Mucosa of stomach (tissue), 1 donor: ENCODE measurements around the gene CASP6.
A peak's percentile ranks its signal among the peaks of the same experiment; 100 is the strongest.

ENCODE experiments used
- H3K27me3 ChIP-seq: one replicate; pipeline ENCODE4 v1.7.0; 2013; ENCODE audit warnings: mild to moderate bottlenecking, low read length; ENCODE audit not compliant: control insufficient read depth, insufficient read depth
- H3K36me3 ChIP-seq: one replicate; pipeline ENCODE4 v1.7.0; 2013; ENCODE audit warnings: low read length; ENCODE audit not compliant: control insufficient read depth, insufficient read depth
- H3K4me1 ChIP-seq: one replicate; pipeline ENCODE4 v1.7.0; 2013; ENCODE audit warnings: mild to moderate bottlenecking, low read length; ENCODE audit not compliant: control insufficient read depth, insufficient read depth
- H3K4me3 ChIP-seq: one replicate; pipeline ENCODE4 v1.7.0; 2013; ENCODE audit warnings: low read length
- H3K9ac ChIP-seq: one replicate; pipeline ENCODE4 v1.7.0; 2013; ENCODE audit warnings: mild to moderate bottlenecking, low read length, moderate library complexity
- H3K9me3 ChIP-seq: one replicate; pipeline ENCODE4 v1.7.0; 2013; ENCODE audit warnings: mild to moderate bottlenecking, low read length, moderate library complexity; ENCODE audit not compliant: control insufficient read depth
- donor health status: Pancreatic carcinoma.

Gene CASP6

DNA sequence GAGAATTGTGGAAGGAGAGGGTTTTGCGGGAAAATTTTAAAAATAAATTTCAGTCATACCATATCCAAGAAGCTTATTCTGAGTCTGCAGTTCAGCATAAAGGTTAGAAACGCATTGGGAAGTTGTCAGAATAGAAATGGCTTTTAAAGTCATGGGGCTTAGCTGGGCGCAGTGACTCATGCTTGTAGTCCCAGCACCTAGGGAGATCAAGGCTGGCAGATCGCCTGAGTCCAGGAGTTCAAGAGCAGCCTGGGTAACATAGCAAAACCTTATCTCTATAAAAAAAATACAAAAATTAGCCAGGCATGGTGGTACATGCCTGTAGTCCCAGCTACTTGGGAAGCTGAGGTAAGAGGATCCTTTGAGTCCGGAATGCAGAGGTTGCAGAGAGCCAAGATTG, 30.5 kb upstream of the CASP6 start:
- H3K4me3 ChIP-seq: no peak overlapping the region
- H3K36me3 ChIP-seq: no peaks in the 10 kb centered on the region
- H3K27me3 ChIP-seq: no peaks in the 10 kb centered on the region
- no peaks in the 10 kb centered on the region for H3K4me1 ChIP-seq
- H3K9me3 ChIP-seq: no peaks in the 10 kb centered on the region
- no peak overlapping the region for H3K9ac ChIP-seq

DNA sequence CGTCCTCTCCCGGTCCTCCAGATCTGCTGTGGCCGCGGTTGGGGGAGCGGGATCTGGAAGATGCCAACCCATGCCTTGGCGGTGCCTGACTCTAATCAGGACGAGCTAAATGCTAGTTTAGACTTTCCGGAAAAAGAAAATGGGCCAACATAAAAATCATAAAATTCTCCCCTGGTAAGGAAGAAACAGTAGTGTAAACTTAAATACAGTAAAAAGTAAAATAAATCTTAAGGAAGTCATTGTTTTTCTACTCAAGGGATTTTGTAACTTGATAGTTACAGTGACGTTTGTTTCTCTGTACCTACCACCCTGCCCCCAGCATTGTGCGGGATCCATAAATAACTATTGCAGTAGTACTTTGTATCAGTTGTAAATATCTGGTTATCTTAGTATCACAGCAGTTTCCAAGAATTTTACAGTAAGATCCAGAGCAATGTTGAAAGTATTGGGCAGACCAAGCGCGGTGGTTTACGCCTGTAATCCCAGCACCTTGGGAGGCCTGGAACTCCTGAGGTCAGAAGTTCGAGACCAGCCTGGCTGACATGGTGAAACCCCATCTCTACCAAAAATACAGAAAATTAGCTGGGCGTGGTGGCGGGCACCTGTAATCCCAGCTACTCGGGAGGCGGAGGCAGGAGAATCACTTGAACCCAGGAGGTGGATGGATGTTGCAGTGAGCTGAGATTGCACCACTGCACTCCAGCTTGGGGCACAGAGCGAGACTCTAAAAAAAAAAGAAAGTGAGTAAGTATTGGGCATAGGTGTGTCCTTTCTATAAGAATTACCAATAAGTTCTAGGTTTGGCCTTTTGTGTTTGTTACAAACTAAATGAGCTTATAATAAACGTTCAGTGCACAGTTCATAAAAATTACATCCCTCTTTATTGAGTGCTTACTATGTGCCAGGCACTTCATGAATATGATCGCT, 27.6 kb upstream of the CASP6 start:
- Histone ChIP-seq H3K27me3 (no peaks in the 10 kb centered on the region), H3K36me3 (no peaks in the 10 kb centered on the region), H3K9me3 (no peaks in the 10 kb centered on the region), H3K4me1 (no peaks in the 10 kb centered on the region), H3K4me3 (peak overlapping the region; percentile 97), H3K9ac (peak overlapping the region; percentile 87)

DNA sequence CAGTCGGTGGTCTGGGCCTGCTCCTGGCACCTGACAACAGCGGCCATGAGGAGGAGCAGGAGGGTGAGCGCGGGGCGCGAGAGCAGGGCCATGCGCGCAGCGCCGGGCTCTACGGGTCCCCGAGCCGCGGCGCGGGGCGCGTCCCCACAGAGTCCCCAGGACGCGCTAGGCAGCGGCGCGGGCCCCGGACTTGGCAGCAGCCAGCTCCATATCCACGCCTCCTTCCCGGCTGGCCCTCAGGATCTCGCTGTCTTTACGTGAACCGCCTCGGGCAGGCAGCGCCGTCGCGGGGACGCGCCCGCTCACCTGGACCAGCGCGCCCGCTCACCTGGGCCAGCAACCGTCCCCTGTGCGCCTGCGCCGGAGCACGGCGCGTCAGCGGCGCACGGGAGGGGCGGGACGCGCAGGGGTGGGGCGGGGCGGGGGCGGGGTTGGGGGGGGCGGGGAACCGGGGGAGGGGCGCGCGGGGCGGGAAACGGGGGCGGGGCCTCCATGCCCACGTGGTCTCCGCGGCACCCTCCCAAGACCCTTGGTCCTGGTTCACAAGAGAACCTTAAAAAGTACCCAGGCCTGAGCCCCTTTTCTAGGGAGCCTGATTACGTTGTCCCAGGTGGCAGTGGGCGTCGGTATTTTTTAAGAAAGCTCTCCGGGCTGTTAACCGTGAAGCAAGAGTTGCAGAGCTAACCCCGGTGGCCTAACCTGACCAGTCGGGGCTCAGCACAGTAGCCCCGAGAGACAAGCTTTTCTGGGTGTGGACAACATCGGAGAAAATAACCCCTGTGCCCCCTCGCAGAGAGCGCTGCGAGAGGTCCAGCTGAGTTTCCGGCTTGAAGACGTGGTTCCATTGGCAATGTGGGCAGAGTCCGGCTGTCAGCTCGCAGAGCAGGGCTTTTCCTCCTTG, 26.7 kb upstream of the CASP6 start, which contains the start of gene PLA2G12A:
Gene PLA2G12A (minus strand): TSS at position 353 of the 901 bp plus-strand sequence. CDS start 261 bp downstream, at position 92.
- Histone ChIP-seq H3K9ac (peak within 1 kb of the TSS; percentile 87), H3K4me3 (peak within 1 kb of the TSS; percentile 97), H3K36me3 (no peaks in the 10 kb centered on the region), H3K9me3 (no peaks in the 10 kb centered on the region), H3K4me1 (no peaks in the 10 kb centered on the region), H3K27me3 (no peaks in the 10 kb centered on the region)

DNA sequence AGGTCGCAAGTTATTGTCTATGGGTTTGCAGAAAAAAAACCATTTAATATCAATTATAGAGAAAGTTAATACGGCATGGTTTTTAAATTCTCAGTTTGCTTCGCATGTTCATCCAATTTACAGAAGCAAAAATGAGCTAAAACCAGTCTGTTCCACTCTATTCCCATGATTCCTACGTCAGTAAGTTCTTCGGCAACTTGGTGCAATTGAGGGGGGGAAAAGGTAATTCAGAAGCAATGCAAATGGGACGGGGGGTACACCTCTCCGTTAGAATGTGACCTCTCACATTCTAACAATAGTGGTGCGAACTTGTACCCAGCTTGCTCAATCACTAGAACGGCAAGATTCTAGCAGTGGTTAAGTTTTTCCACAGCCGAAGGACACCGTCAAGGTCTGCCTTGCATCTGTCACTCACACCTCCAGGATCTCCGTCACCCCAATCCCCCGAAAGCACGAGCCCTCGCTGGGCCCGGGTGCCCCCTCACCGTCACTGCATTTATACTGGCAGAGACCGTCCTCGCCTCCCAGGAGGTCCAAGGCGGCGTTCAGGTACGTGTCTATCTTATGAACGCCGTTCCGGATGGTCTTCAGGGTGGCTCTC, 26.0 kb upstream of the CASP6 start:
- peak overlapping the region; percentile 75 for H3K4me3 ChIP-seq
- no peaks in the 10 kb centered on the region for H3K9me3 ChIP-seq
- no peaks in the 10 kb centered on the region for H3K27me3 ChIP-seq
- H3K9ac ChIP-seq: peak overlapping the region; percentile 78
- H3K36me3 ChIP-seq: no peaks in the 10 kb centered on the region
- H3K4me1 ChIP-seq: no peaks in the 10 kb centered on the region

DNA sequence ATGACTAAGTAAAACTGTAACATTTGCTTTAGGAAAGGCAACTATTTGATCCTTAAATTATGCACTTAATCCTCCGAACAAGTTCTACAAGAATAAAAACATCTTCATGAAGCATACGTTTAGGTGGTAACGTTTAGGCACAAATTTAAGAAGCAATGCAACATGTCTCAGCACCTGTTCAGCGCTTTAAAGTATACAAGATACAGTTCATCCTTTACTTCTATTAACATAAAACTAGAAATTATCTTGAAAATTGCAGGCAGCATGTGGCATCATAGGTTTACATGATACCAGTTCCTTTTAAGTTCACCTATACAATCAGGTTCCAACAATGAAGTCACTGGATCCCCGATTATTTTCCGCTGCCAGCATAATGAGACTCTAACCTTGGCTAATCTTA, 25.1 kb upstream of the CASP6 start:
- no peaks in the 10 kb centered on the region for H3K9me3 ChIP-seq
- peak overlapping the region; percentile 75 for H3K4me3 ChIP-seq
- H3K36me3 ChIP-seq: no peaks in the 10 kb centered on the region
- H3K9ac ChIP-seq: no peak overlapping the region
- H3K27me3 ChIP-seq: no peaks in the 10 kb centered on the region
- H3K4me1 ChIP-seq: no peaks in the 10 kb centered on the region

DNA sequence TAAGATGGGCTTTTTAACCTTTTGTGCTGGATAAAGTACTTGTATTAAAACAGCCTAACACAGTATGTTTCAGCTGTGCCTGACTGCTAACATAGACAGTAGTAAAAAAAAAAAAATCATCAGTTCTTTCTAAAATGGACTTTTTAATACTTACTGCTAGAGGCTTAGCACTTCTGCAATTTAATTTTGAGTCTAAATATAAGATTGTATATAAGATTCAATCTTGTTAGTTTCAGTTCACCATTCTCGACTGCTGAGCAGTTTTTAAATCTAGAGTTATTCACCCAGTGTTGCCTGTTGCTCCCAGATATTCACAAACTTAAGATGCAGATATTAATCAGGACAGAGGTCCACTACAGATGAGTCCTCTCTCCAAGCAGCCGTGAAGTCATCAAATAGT, 19.9 kb upstream of the CASP6 start:
- Histone ChIP-seq H3K27me3 (no peaks in the 10 kb centered on the region), H3K9ac (no peak overlapping the region), H3K4me3 (no peak overlapping the region), H3K9me3 (no peaks in the 10 kb centered on the region), H3K4me1 (no peaks in the 10 kb centered on the region), H3K36me3 (no peaks in the 10 kb centered on the region)

DNA sequence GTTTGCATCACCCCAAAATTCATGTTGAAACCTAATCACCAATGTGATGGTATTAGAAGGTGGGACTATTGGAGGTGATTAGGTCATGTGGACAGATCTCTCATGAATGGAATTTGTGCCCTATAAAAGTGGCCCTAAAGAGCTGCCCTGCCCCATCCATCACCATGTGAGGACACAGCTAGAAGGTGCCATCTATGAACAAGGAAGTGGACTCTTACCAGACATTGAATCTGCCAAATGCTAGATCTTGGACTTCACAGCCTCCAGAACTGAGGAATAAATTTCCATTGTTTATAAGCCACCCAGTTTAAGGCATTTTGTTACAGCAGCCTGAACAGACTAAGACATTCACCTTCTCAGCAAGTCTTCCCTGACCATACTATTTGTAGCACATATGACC, 19.1 kb upstream of the CASP6 start:
- Histone ChIP-seq H3K9me3 (no peaks in the 10 kb centered on the region), H3K27me3 (no peaks in the 10 kb centered on the region), H3K9ac (no peak overlapping the region), H3K36me3 (no peaks in the 10 kb centered on the region), H3K4me3 (no peak overlapping the region), H3K4me1 (no peaks in the 10 kb centered on the region)

DNA sequence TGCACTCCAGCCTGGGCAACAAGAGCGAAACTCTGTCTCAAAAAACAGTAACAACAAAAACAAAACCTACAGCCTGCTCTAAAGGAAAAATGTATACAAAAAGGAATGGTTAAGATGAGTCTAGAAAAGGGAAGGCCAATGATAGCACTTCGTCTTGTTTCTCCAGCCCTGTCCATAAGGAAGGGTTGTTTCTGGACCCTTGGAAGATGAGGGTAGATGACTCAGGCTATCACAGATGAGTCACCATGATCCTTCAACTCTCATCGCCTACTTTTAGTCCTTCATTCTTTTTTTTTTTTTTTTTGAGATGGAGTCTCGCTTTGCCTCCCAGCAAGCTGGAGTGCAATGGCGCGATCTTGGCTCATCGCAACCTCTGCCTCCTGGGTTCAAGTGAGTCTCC, 17.8 kb upstream of the CASP6 start:
- no peaks in the 10 kb centered on the region for H3K4me1 ChIP-seq
- H3K9ac ChIP-seq: no peak overlapping the region
- H3K27me3 ChIP-seq: no peaks in the 10 kb centered on the region
- H3K36me3 ChIP-seq: no peaks in the 10 kb centered on the region
- H3K9me3 ChIP-seq: no peaks in the 10 kb centered on the region
- no peak overlapping the region for H3K4me3 ChIP-seq

DNA sequence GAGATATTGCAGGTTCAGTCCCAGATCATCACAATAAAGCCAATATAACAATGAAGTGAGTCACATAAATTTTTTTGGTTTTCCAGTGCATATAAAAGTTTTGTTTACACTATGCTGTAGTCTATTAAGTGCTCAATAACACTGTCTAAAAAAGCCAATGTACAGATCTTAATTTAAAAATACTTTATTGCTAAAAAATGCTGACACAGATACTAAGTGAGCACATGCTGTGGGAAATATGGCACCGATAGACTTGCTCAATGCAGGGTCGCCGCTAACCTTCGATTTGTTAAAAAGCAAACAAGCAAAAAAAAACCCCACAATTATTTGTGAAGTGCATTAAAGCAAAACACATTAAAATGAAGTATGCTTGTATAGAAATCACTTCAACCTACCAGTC, 16.4 kb upstream of the CASP6 start:
- H3K4me1 ChIP-seq: no peaks in the 10 kb centered on the region
- no peak overlapping the region for H3K9ac ChIP-seq
- H3K36me3 ChIP-seq: no peaks in the 10 kb centered on the region
- H3K9me3 ChIP-seq: no peaks in the 10 kb centered on the region
- no peaks in the 10 kb centered on the region for H3K27me3 ChIP-seq
- no peak overlapping the region for H3K4me3 ChIP-seq

DNA sequence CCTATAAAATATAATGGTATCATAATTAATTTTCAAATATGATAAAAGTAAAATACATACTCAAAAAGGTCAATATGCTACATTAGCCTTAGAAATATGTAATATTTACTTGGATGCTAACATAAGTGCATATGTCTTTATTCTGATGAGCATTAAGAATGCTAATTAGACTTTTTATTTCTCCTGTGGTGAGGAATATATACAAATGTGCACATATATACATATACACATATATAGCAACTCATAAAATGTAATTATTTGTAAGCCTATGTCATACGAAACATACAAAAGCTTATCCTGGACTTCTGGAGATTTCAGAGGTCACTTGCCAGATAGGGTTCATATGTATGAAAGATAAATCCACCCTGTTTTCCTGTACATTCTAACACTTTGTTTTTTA, 15.5 kb upstream of the CASP6 start:
- Histone ChIP-seq H3K9me3 (no peaks in the 10 kb centered on the region), H3K36me3 (peaks cover 4% of the 10 kb centered on the region), H3K4me3 (no peak overlapping the region), H3K9ac (no peak overlapping the region), H3K27me3 (no peaks in the 10 kb centered on the region), H3K4me1 (no peaks in the 10 kb centered on the region)

DNA sequence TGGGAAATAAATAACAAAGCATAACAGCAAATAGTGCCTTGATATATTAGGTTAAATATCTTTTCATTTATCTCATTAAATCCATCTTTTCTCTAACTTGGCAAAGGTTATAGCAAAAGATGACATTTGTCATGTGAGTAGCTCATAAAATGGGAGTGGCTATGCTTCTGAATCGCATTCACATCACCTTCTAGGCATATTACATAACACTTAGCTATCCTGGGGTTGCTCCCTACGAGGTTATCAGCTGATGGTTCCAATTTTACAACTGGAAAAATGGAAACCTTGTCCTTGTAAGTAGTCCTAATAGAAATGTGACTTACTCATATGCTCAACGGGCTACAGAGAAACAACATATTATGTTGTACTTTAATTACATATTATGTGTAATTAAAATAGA, 10.3 kb upstream of the CASP6 start:
- Histone ChIP-seq H3K27me3 (no peaks in the 10 kb centered on the region), H3K4me1 (no peaks in the 10 kb centered on the region), H3K9ac (no peak overlapping the region), H3K4me3 (no peak overlapping the region), H3K36me3 (peaks cover 4% of the 10 kb centered on the region), H3K9me3 (no peaks in the 10 kb centered on the region)

DNA sequence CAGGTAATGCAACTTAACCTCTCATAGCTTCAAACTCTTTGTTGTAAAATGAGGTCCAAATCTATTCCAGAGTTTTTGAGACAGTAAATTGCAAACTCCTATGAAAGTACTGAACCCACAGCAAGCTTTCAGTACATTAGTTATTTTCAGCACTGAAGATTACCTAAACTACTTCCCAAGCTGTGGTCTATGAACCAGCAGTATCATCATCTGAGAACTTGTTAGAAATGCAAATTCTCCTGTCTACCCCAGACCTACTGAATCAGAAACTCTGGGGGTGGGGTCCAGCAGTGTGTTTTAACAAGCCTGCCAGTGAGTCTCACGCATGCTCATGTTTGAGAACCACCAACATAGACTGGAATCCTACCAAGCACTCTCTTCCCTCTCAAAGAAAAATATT, 5.7 kb upstream of the CASP6 start:
- no peaks in the 10 kb centered on the region for H3K36me3 ChIP-seq
- no peaks in the 10 kb centered on the region for H3K9me3 ChIP-seq
- no peak overlapping the region for H3K9ac ChIP-seq
- H3K27me3 ChIP-seq: no peaks in the 10 kb centered on the region
- H3K4me1 ChIP-seq: no peaks in the 10 kb centered on the region
- H3K4me3 ChIP-seq: no peak overlapping the region
